ENCODE measurements around the gene PHLDA2.

The PHLDA2 gene

GRCh38 chr11:2881981-2882375 is 47.2 kb downstream of the PHLDA2 start:
- no peak for DNase-seq (ENCODE audit: low spot score)

DNA sequence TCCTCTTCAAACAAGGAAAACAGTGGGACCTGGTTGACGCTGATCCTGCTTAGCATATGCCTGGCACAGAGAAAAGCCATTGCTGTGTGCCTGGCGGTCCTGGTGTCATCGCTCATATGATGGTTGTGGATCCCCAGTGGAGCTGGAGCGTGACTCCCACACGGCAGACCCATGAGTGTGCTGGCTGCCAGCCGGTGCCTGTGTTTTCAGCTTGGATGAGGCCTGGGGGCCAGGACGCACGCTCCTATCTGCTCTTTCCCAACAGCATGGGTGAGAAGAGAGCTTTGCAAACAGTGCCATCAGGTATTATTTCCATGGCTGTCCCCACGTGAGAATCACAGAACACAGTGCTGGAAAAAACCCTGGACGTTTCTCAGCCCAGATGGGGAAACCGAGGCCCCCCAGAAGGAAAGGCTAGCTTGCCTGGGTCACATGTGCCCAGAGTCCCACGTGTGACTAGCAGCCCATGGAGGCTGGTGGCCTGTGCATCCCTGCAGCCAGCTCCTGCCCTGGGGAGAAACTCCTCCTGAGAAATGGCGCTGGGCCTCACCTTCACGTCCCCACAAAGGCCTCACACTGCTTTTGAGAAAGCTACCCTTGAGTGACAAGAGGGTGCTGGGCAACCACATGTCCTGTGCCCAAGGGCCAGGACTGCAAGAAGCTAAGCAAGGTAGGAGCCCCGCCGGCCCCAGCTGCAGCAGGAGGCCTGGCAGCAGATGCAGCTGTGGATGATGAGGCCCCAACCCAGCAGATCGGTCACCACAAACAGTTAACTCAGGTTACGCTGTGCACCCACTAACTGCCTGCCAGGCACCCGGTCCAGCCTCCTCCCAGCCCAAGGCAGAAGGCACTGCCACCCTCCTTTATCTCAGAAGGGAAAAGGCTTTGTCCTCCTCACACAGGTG is 47.9 kb downstream of the PHLDA2 start:
- no peak for DNase-seq (ENCODE audit: low spot score)

GRCh38 chr11:2880646-2881045 is 48.6 kb downstream of the PHLDA2 start:
- DNase-seq (ENCODE audit: low spot score), result no peak

DNA sequence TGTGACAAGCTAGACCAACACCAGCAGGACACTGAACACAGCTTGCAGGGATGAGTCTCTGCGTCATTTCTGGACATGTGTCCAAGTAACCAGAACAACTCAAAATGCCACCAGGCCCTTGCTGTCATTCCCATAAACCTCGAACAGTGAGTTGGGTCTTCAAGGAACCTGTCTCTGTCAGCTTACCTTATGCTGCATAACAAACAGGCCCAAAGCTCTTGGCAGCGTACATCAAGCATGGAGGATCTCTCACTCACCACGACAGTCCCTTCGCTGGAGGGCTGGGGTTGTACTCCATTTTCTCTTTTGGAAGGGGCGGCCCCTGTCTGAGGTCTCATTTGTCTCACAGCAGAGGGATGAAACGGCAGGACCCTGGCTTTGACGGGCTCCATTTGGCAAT is 50.4 kb downstream of the PHLDA2 start:
- no peak for DNase-seq (ENCODE audit: low spot score)

All from AG08396 (cell line).